HCT116 (cell line): ENCODE measurements around the gene ZNF521. TPM values are rescaled to one million over a fixed set of nuclear protein-coding genes. Genes with fewer than 3 reads are reported as not detected.

Experiments used
- ATAC-seq: fragments of 200-7000 bp; cut with Tn5 transposase; 2 replicates; pipeline ENCODE4 v1.9.1; 2020; ENCODE audit warnings: mild to moderate bottlenecking, moderate library complexity
- BruUV-seq: library from RNA; stranded (reverse); fragments of 400-500 nt; replicated peaks from 2 replicates; lab custom pipeline; 2021; lab: Mats Ljungman, UMichigan
- CTCF ChIA-PET: fragments of 300-600 bp; sonication (Branson Sonifier 250); formaldehyde crosslinking; loops from one replicate; lab custom pipeline; 2021; ENCODE audit warnings: antibody characterized with exemption; lab: Charles Lee
- POLR2A ChIA-PET: fragments of 300-600, 350-600 bp; sonication (Branson Sonifier 250); formaldehyde crosslinking; loops from one replicate; lab custom pipeline; 2021; ENCODE audit warnings: antibody characterized with exemption; lab: Charles Lee
- RAD21 ChIA-PET, 2 experiments: fragments of 300-600 bp; sonication (Branson Sonifier 250); formaldehyde crosslinking; loops; one replicate each; lab custom pipeline; 2023; ENCODE audit warnings: low total read pairs in 2 of 2; ENCODE audit not compliant: uncharacterized antibody in 2 of 2, unreplicated experiment in 2 of 2, low non-redundant PET in 1 of 2; lab: Charles Lee
- DNase-seq: peaks from one replicate; pipeline ENCODE4 v3.0.0-alpha.2; 2010; ENCODE audit warnings: low read depth, low spot score
- H2AFZ ChIP-seq: fragments of 200-600 bp; shearing (Covaris generic), sonication (generic); 2 replicates; pipeline ENCODE4 v1.6.1; 2017; ENCODE audit warnings: low read depth, mixed run types, mixed read lengths, antibody characterized with exemption, low read length; ENCODE audit not compliant: poor library complexity, severe bottlenecking
- H3K27ac ChIP-seq: 2 replicates; pipeline ENCODE4 v1.5.1; 2012; ENCODE audit warnings: low read depth, low read length
- H3K27me3 ChIP-seq: fragments of 200-600 bp; sonication (generic); 2 replicates; pipeline ENCODE4 v1.6.1; 2016; ENCODE audit warnings: mixed run types, low read length, mixed read lengths; ENCODE audit not compliant: insufficient read depth
- H3K36me3 ChIP-seq, 2 experiments: fragments of 200-500 bp in 1 of 2; fragments of 200-600 bp in 1 of 2; sonication (Bioruptor generic) in 1 of 2; sonication (generic) in 1 of 2; 2 replicates each; pipeline versions ENCODE4 v1.5.1 to v1.6.1; 2014 to 2016; ENCODE audit warnings: low read length in 2 of 2, inconsistent platforms in 1 of 2, mixed read lengths in 1 of 2, mixed run types in 1 of 2; ENCODE audit not compliant: insufficient read depth in 2 of 2, control insufficient read depth in 1 of 2
- H3K4me1 ChIP-seq, 2 experiments: fragments of 200-600 bp in 1 of 2; sonication (generic) in 1 of 2; 2 replicates each; pipeline versions ENCODE4 v1.5.1 to v1.6.1; 2012 to 2017; ENCODE audit warnings: low read length in 2 of 2, inconsistent platforms in 1 of 2, mild to moderate bottlenecking in 1 of 2, mixed read lengths in 1 of 2, mixed run types in 1 of 2, moderate library complexity in 1 of 2; ENCODE audit not compliant: insufficient read depth in 2 of 2, control insufficient read depth in 1 of 2
- H3K4me2 ChIP-seq: fragments of 200-600 bp; sonication (generic); 2 replicates; pipeline ENCODE4 v1.6.1; 2017; ENCODE audit warnings: mixed run types, low read length, mixed read lengths
- H3K4me3 ChIP-seq, 2 experiments: fragments of 200-600 bp in 1 of 2; sonication (generic) in 1 of 2; replicated peaks in 1 of 2; 2 replicates each; pipeline ENCODE4 v1.5.1; 2011 to 2016; ENCODE audit warnings: low read length in 2 of 2, control low read depth in 1 of 2, low read depth in 1 of 2, mild to moderate bottlenecking in 1 of 2, mixed read lengths in 1 of 2, mixed run types in 1 of 2
- H3K79me2 ChIP-seq: fragments of 200-600 bp; sonication (generic); 2 replicates; pipeline ENCODE4 v1.6.1; 2017; ENCODE audit warnings: mild to moderate bottlenecking, mixed run types, low read length, moderate library complexity, mixed read lengths; ENCODE audit not compliant: insufficient read depth
- H3K9ac ChIP-seq: fragments of 200-600 bp; sonication (generic); 2 replicates; pipeline ENCODE4 v1.6.1; 2016; ENCODE audit warnings: low read length, mixed read lengths
- H3K9me2 ChIP-seq: fragments of 200-600 bp; sonication (generic), shearing (Covaris generic); 2 replicates; pipeline ENCODE4 v1.6.1; 2017; ENCODE audit warnings: mixed run types, mild to moderate bottlenecking, moderate library complexity; ENCODE audit not compliant: insufficient read depth
- H3K9me3 ChIP-seq, 2 experiments: fragments of 200-500 bp in 1 of 2; fragments of 200-600 bp in 1 of 2; sonication (Bioruptor generic) in 1 of 2; sonication (generic) in 1 of 2; 2 replicates each; pipeline ENCODE4 v1.6.1; 2014 to 2017; ENCODE audit warnings: low read length in 2 of 2, mixed read lengths in 2 of 2, inconsistent platforms in 1 of 2, low read depth in 1 of 2, mild to moderate bottlenecking in 1 of 2, mixed run types in 1 of 2, moderate library complexity in 1 of 2; ENCODE audit not compliant: control insufficient read depth in 1 of 2, insufficient read depth in 1 of 2
- H4K20me1 ChIP-seq: fragments of 200-600 bp; sonication (generic), shearing (Covaris generic); 2 replicates; pipeline ENCODE4 v1.6.1; 2017; ENCODE audit warnings: mixed run types, mild to moderate bottlenecking, moderate library complexity; ENCODE audit not compliant: insufficient read depth
- ATF3 ChIP-seq: IDR thresholded peaks from 2 replicates; pipeline ENCODE4 v1.6.1; 2012
- CBX3 ChIP-seq: IDR thresholded peaks from 2 replicates; pipeline ENCODE4 v1.6.1; 2012; ENCODE audit warnings: low read depth
- EGR1 ChIP-seq: IDR thresholded peaks from 2 replicates; pipeline ENCODE4 v1.6.1; 2012; ENCODE audit warnings: low read depth
- EZH2 ChIP-seq: fragments of 200-600 bp; sonication (generic); IDR thresholded peaks from 2 replicates; pipeline ENCODE4 v1.6.1; 2017; ENCODE audit warnings: antibody characterized with exemption, mixed run types
- FOSL1 ChIP-seq: IDR thresholded peaks from 2 replicates; pipeline ENCODE4 v1.6.1; 2012; ENCODE audit warnings: low read depth
- POLR2AphosphoS5 ChIP-seq: IDR thresholded peaks from 2 replicates; pipeline ENCODE4 v1.6.1; 2011; ENCODE audit warnings: mild to moderate bottlenecking, low read depth, low read length, moderate library complexity
- REST ChIP-seq: IDR thresholded peaks from 2 replicates; pipeline ENCODE4 v1.6.1; 2012; ENCODE audit warnings: low read depth
- SIN3A ChIP-seq: IDR thresholded peaks from 2 replicates; pipeline ENCODE4 v1.6.1; 2012; ENCODE audit warnings: low read depth
- ZNF274 ChIP-seq: fragments of 200-500 bp; sonication (Bioruptor generic); IDR thresholded peaks from 2 replicates; pipeline ENCODE4 v1.6.1; 2014; ENCODE audit warnings: mild to moderate bottlenecking, low read depth, low read length, inconsistent platforms
- intact Hi-C: fragments of 100-400 bp; cut with micrococcal nuclease; formaldehyde crosslinking; loops from 2 replicates; pipeline ENCODE4 v1.10.0; 2022
- total RNA-seq: library from RNA; stranded (reverse); gene quantifications from one replicate; pipeline ENCODE4 v1.2.1, GENCODE V29; 2021; ENCODE audit not compliant: unreplicated experiment

ZNF521 gene
- total RNA-seq, 1 experiment from 2014 or later: 0.10 TPM

GRCh38 chr18:25392192-25392591 is 40.2 kb upstream of the ZNF521 start (continued):
- TF ChIP-seq REST (no peak), ZNF274 (no peak), FOSL1 (no peak)

- H3K36me3 ChIP-seq: no peaks in the 10 kb centered on the region
- no TSS peak for BruUV-seq
- H3K9me2 ChIP-seq: no peaks in the 10 kb centered on the region
- H4K20me1 ChIP-seq: no peaks in the 10 kb centered on the region
- H3K4me1 ChIP-seq: no peaks in the 10 kb centered on the region
- H3K79me2 ChIP-seq: no peaks in the 10 kb centered on the region
- H3K27ac ChIP-seq: no peak overlapping the region
- H3K4me3 ChIP-seq: no peak overlapping the region
- 0 out of 2 replicates have a peak, but pooled peaks cover 8% of the 10 kb centered on the region for H3K27me3 ChIP-seq
- intact Hi-C loops: no loop called here
- no peak overlapping the region for H2AFZ ChIP-seq
- no peaks in the 10 kb centered on the region for H3K9me3 ChIP-seq
- ChIA-PET POLR2A (no interaction called here), CTCF (no interaction called here)
- DNase-seq: no peak
- H3K9ac ChIP-seq: no peak overlapping the region
- no peak overlapping the region for H3K4me2 ChIP-seq
- no peak for TF ChIP-seq CBX3
- no peak for TF ChIP-seq EGR1
- no peak for TF ChIP-seq ATF3
- no peak for TF ChIP-seq EZH2
- TF ChIP-seq POLR2AphosphoS5: no peak
- TF ChIP-seq SIN3A: no peak
- TF ChIP-seq, all 23 proteins: peak for 0
- no peak for ATAC-seq
- RAD21 ChIA-PET: no interaction called here
Observed at GRCh38 chr18:25373432-25374179, 21.6 kb upstream of the ZNF521 start.
